Peyer's patch (tissue), 4 donors: ENCODE data around the gene SCAI.
"Not testable (repeated sequence)": the region's sequence is repeated elsewhere in the genome, so short reads cannot be mapped to it uniquely, and the experiment has no call there.

Experiments
- POLR2A ChIP-seq, 2 donors: fragments of 450-650 bp; IDR thresholded peaks; one replicate each; pipeline ENCODE4 v1.5.1; 2017; ENCODE audit warnings: antibody characterized with exemption in 2 of 2, mild to moderate bottlenecking in 2 of 2, moderate library complexity in 2 of 2
- TF ChIP-seq, protein P1 (sequence below), 6 experiments: fragments of 450-650 bp in 4 of 6; fragments of 200-600 bp in 2 of 6; sonication (generic) in 1 of 6; IDR thresholded peaks; one replicate each; pipeline ENCODE4 v1.5.1; 2017 to 2019; ENCODE audit warnings: antibody characterized with exemption in 6 of 6, mild to moderate bottlenecking in 3 of 6, moderate library complexity in 1 of 6

DNA sequence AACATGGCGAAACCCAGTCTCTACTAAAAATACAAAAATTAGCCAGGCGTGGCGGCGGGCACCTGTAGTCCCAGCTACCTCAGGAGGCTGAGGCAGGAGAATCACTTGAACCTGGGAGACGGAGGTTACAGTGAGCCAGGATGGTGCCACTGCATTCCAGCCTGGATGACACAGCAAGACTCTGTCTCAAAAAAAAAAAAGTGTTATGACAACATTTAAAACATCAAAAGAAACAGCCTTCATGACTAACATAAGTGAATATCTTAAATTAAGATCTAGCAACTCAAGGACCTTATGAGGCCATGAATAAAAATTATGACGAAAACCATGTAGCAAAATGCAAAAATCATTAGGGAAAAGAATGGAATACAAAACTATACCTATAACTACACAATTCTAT lies 19.6 kb upstream of the SCAI start:
- not testable (repeated sequence) for TF ChIP-seq POLR2A (IDR thresholded peaks at IDR 0.05)
- TF ChIP-seq, protein P1, sequence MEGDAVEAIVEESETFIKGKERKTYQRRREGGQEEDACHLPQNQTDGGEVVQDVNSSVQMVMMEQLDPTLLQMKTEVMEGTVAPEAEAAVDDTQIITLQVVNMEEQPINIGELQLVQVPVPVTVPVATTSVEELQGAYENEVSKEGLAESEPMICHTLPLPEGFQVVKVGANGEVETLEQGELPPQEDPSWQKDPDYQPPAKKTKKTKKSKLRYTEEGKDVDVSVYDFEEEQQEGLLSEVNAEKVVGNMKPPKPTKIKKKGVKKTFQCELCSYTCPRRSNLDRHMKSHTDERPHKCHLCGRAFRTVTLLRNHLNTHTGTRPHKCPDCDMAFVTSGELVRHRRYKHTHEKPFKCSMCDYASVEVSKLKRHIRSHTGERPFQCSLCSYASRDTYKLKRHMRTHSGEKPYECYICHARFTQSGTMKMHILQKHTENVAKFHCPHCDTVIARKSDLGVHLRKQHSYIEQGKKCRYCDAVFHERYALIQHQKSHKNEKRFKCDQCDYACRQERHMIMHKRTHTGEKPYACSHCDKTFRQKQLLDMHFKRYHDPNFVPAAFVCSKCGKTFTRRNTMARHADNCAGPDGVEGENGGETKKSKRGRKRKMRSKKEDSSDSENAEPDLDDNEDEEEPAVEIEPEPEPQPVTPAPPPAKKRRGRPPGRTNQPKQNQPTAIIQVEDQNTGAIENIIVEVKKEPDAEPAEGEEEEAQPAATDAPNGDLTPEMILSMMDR (IDR thresholded peaks at IDR 0.05), result not testable (repeated sequence)
